ENCODE results near the gene SNED1. TPM values are rescaled to one million over a fixed set of nuclear protein-coding genes. Genes with fewer than 3 reads are reported as not detected.

SNED1 gene
- total and polyA plus RNA-seq, 9 of the 15 experiments (the other 6 are each of a cell fraction or from before 2014, with no cell fraction given) = 0.03 to 0.07 (median 0.05) TPM; not detected in 5

DNA sequence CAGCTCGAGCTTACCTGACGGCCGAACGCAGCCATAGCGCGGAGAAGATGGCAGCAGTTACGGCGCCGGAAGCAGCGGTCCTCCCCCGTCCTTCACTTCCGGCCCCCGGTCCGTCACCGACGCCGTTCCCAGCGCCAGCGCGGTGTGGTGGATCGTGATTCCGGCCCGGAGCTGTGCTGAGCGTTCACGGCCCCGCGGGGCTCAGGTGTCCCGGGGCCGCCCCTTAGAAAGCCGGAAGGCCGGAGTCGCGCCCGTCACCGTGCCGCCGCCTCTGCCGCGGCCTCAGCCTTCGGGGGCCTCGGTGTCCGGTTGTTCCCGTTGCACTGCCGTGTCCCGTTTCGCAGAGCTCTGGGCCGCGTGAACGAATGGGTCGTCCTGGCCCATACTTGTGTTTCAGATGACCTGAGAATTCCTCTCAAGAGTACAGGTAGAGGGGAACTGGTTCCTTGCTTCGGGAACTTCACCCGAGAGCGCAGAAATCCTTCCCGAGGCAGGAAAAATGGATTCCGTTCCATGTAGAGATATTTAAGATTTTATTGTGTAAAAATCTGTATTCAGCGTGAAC lies 103.9 kb downstream of the SNED1 start, which contains the start of gene MTERF4 (continued):
- TF ChIP-seq ZFPM2 (CRISPR knock-in tag; IDR thresholded peaks at IDR 0.05) (no peak), CHCHD3 (CRISPR knock-in tag; IDR thresholded peaks at IDR 0.05) (no peak), ZNF408 (CRISPR knock-in tag; IDR thresholded peaks at IDR 0.05; ENCODE audit: low read depth) (no peak), KDM2B (CRISPR knock-in tag; IDR thresholded peaks at IDR 0.05) (peak; percentile 69; the same call in 1 of the 2 replicates), HOXB6 (CRISPR knock-in tag; IDR thresholded peaks at IDR 0.05; ENCODE audit: borderline replicate concordance) (no peak), SPI1 (IDR thresholded peaks at IDR 0.05; ENCODE audit: borderline replicate concordance, low read depth, low read length) (no peak), KDM4B (IDR thresholded peaks at IDR 0.05; ENCODE audit: borderline replicate concordance in 2 of 2, low read depth in 1 of 2) (peak in 1 of 2 experiments; percentile 99; a peak in 2 of 4 replicates), SREBF1 (IDR thresholded peaks at IDR 0.05; ENCODE audit: borderline replicate concordance, low read depth, low read length) (no peak), SMC3 (conservative IDR thresholded peaks at IDR 0.05; ENCODE audit: insufficient read depth, low read depth, low read length) (no peak)
- TF ChIP-seq, protein P1, sequence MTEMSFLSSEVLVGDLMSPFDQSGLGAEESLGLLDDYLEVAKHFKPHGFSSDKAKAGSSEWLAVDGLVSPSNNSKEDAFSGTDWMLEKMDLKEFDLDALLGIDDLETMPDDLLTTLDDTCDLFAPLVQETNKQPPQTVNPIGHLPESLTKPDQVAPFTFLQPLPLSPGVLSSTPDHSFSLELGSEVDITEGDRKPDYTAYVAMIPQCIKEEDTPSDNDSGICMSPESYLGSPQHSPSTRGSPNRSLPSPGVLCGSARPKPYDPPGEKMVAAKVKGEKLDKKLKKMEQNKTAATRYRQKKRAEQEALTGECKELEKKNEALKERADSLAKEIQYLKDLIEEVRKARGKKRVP (CRISPR knock-in tag; IDR thresholded peaks at IDR 0.05) = no peak
- TF ChIP-seq, protein P2, sequence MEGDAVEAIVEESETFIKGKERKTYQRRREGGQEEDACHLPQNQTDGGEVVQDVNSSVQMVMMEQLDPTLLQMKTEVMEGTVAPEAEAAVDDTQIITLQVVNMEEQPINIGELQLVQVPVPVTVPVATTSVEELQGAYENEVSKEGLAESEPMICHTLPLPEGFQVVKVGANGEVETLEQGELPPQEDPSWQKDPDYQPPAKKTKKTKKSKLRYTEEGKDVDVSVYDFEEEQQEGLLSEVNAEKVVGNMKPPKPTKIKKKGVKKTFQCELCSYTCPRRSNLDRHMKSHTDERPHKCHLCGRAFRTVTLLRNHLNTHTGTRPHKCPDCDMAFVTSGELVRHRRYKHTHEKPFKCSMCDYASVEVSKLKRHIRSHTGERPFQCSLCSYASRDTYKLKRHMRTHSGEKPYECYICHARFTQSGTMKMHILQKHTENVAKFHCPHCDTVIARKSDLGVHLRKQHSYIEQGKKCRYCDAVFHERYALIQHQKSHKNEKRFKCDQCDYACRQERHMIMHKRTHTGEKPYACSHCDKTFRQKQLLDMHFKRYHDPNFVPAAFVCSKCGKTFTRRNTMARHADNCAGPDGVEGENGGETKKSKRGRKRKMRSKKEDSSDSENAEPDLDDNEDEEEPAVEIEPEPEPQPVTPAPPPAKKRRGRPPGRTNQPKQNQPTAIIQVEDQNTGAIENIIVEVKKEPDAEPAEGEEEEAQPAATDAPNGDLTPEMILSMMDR (IDR thresholded peaks at IDR 0.05 in 2 of 3, conservative IDR thresholded peaks at IDR 0.05 in 1 of 3; ENCODE audit: insufficient read depth in 2 of 3, low read depth in 1 of 3, low read length in 3 of 3) = no peak
- TF ChIP-seq, protein P3, sequence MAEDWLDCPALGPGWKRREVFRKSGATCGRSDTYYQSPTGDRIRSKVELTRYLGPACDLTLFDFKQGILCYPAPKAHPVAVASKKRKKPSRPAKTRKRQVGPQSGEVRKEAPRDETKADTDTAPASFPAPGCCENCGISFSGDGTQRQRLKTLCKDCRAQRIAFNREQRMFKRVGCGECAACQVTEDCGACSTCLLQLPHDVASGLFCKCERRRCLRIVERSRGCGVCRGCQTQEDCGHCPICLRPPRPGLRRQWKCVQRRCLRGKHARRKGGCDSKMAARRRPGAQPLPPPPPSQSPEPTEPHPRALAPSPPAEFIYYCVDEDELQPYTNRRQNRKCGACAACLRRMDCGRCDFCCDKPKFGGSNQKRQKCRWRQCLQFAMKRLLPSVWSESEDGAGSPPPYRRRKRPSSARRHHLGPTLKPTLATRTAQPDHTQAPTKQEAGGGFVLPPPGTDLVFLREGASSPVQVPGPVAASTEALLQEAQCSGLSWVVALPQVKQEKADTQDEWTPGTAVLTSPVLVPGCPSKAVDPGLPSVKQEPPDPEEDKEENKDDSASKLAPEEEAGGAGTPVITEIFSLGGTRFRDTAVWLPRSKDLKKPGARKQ (CRISPR knock-in tag; IDR thresholded peaks at IDR 0.05) = no peak
- TF ChIP-seq, protein P4, sequence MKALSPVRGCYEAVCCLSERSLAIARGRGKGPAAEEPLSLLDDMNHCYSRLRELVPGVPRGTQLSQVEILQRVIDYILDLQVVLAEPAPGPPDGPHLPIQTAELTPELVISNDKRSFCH (CRISPR knock-in tag; IDR thresholded peaks at IDR 0.05) = no peak
- TF ChIP-seq, protein P4 (tag; IDR thresholded peaks at IDR 0.05) = peak; percentile 77
- TF ChIP-seq, protein P5, sequence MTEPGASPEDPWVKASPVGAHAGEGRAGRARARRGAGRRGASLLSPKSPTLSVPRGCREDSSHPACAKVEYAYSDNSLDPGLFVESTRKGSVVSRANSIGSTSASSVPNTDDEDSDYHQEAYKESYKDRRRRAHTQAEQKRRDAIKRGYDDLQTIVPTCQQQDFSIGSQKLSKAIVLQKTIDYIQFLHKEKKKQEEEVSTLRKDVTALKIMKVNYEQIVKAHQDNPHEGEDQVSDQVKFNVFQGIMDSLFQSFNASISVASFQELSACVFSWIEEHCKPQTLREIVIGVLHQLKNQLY (CRISPR knock-in tag; conservative IDR thresholded peaks at IDR 0.05) = no peak
- TF ChIP-seq, protein P6, sequence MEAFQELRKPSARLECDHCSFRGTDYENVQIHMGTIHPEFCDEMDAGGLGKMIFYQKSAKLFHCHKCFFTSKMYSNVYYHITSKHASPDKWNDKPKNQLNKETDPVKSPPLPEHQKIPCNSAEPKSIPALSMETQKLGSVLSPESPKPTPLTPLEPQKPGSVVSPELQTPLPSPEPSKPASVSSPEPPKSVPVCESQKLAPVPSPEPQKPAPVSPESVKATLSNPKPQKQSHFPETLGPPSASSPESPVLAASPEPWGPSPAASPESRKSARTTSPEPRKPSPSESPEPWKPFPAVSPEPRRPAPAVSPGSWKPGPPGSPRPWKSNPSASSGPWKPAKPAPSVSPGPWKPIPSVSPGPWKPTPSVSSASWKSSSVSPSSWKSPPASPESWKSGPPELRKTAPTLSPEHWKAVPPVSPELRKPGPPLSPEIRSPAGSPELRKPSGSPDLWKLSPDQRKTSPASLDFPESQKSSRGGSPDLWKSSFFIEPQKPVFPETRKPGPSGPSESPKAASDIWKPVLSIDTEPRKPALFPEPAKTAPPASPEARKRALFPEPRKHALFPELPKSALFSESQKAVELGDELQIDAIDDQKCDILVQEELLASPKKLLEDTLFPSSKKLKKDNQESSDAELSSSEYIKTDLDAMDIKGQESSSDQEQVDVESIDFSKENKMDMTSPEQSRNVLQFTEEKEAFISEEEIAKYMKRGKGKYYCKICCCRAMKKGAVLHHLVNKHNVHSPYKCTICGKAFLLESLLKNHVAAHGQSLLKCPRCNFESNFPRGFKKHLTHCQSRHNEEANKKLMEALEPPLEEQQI (IDR thresholded peaks at IDR 0.05) = no peak
- TF ChIP-seq, protein P7, sequence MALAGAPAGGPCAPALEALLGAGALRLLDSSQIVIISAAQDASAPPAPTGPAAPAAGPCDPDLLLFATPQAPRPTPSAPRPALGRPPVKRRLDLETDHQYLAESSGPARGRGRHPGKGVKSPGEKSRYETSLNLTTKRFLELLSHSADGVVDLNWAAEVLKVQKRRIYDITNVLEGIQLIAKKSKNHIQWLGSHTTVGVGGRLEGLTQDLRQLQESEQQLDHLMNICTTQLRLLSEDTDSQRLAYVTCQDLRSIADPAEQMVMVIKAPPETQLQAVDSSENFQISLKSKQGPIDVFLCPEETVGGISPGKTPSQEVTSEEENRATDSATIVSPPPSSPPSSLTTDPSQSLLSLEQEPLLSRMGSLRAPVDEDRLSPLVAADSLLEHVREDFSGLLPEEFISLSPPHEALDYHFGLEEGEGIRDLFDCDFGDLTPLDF (CRISPR knock-in tag; IDR thresholded peaks at IDR 0.05) = no peak
